ENCODE data around the gene EHBP1.

DNA sequence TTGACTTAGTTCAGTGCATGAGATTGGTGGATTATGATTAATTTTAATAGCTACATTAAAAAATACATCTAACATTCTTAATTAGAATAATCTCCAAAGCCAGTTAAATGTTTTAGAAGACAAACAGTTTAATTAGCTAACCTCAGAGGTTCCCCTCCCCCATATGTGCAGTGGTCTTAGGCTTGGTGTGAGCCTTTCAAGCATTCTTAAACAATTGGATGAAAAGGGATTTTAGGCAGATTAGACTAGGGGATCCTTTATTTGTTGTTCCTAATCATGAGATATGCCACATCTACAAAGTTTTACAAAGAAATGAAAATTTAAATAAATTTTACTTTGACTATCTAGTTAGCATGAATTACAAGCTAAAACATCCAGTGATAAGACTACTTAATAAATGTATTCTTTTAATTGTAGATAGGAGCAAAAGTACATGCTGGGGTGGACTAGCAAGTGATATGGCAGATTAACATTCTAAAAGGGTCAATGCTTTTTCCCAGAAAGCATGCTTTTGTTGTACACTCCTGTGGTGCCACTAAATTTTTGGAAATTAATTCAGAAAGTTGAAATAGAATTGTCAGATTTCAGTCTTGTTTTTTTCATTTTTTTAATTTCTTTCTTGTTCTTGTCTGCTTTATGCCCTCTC, 302.4 kb downstream of the EHBP1 start:
- TF ChIP-seq CTCF (conservative IDR thresholded peaks at IDR 0.05; ENCODE audit: low read length) (no peak), EZH2phosphoT487 (IDR thresholded peaks at IDR 0.05; ENCODE audit: borderline replicate concordance) (no peak)
